Measurements from ENCODE around the gene OR52A1. TPM values are rescaled to one million over a fixed set of nuclear protein-coding genes. Genes with fewer than 3 reads are reported as not detected.
"Not testable (repeated sequence)": the region's sequence is repeated elsewhere in the genome, so short reads cannot be mapped to it uniquely, and the experiment has no call there.

Gene OR52A1
- total RNA-seq, 1 experiment from 2014 or later: not detected

GRCh38 chr11:5161045-5161444 lies 6.5 kb upstream of the OR52A1 start:
- H3K9me3 Mint-ChIP-seq (ENCODE audit: unreplicated experiment); POLR2A ChIA-PET; H3K4me3 Mint-ChIP-seq (ENCODE audit: unreplicated experiment); BruUV-seq (replicated peaks); H3K27ac Mint-ChIP-seq (ENCODE audit: low read depth, unreplicated experiment); DNase-seq (ENCODE audit: unreplicated experiment); H3K4me1 Mint-ChIP-seq (ENCODE audit: insufficient read depth, unreplicated experiment); H3K36me3 Mint-ChIP-seq (ENCODE audit: insufficient read depth, unreplicated experiment); intact Hi-C loops (cut with micrococcal nuclease): not testable (repeated sequence)
- peaks cover 21% of the 10 kb centered on the region for H3K27me3 Mint-ChIP-seq (ENCODE audit: insufficient read depth, unreplicated experiment)
- CTCF ChIA-PET: interaction anchor here (0.6 kb wide), 1 partner anchor 220 kb away, joined by 3 read pairs; no protein-coding TSS in a partner anchor

- DNase-seq (ENCODE audit: unreplicated experiment); H3K4me1 Mint-ChIP-seq (ENCODE audit: insufficient read depth, unreplicated experiment); H3K27ac Mint-ChIP-seq (ENCODE audit: low read depth, unreplicated experiment); POLR2A ChIA-PET; H3K36me3 Mint-ChIP-seq (ENCODE audit: insufficient read depth, unreplicated experiment); intact Hi-C loops (cut with micrococcal nuclease); H3K4me3 Mint-ChIP-seq (ENCODE audit: unreplicated experiment); CTCF ChIA-PET; H3K9me3 Mint-ChIP-seq (ENCODE audit: unreplicated experiment); BruUV-seq (replicated peaks): not testable (repeated sequence)
- peaks cover 24% of the 10 kb centered on the region for H3K27me3 Mint-ChIP-seq (ENCODE audit: insufficient read depth, unreplicated experiment)
Measured at GRCh38 chr11:5160217-5160616, 5.7 kb upstream of the OR52A1 start.

- H3K4me1 Mint-ChIP-seq (ENCODE audit: insufficient read depth, unreplicated experiment): no peaks in the 10 kb centered on the region
- intact Hi-C loops (cut with micrococcal nuclease): no loop called here
- H3K9me3 Mint-ChIP-seq (ENCODE audit: unreplicated experiment): no peaks in the 10 kb centered on the region
- peaks cover 24% of the 10 kb centered on the region for H3K27me3 Mint-ChIP-seq (ENCODE audit: insufficient read depth, unreplicated experiment)
- no peak for TF ChIP-seq CTCF (IDR thresholded peaks at IDR 0.05; ENCODE audit: unreplicated experiment)
- ChIA-PET CTCF (no interaction called here), POLR2A (no interaction called here)
- no peak overlapping the region for H3K4me3 Mint-ChIP-seq (ENCODE audit: unreplicated experiment)
- BruUV-seq (replicated peaks): no TSS peak
- H3K27ac Mint-ChIP-seq (ENCODE audit: low read depth, unreplicated experiment): no peak overlapping the region
- no peaks in the 10 kb centered on the region for H3K36me3 Mint-ChIP-seq (ENCODE audit: insufficient read depth, unreplicated experiment)
- no peak for DNase-seq (ENCODE audit: unreplicated experiment)
Measured at GRCh38 chr11:5159806-5160205, 5.2 kb upstream of the OR52A1 start.

- Mint-ChIP-seq H3K27me3 (ENCODE audit: insufficient read depth, unreplicated experiment) (peaks cover 42% of the 10 kb centered on the region), H3K9me3 (ENCODE audit: unreplicated experiment) (no peaks in the 10 kb centered on the region), H3K4me1 (ENCODE audit: insufficient read depth, unreplicated experiment) (no peaks in the 10 kb centered on the region), H3K27ac (ENCODE audit: low read depth, unreplicated experiment) (no peak overlapping the region), H3K4me3 (ENCODE audit: unreplicated experiment) (no peak overlapping the region), H3K36me3 (ENCODE audit: insufficient read depth, unreplicated experiment) (no peaks in the 10 kb centered on the region)
- POLR2A ChIA-PET: no interaction called here
- intact Hi-C loops (cut with micrococcal nuclease): no loop called here
- no peak for DNase-seq (ENCODE audit: unreplicated experiment)
- CTCF ChIA-PET: interaction anchor here (0.7 to 0.9 kb wide), 2 partner anchors 29 to 737 kb away, joined by 3 to 4 read pairs; no protein-coding TSS in a partner anchor
- BruUV-seq (replicated peaks): no TSS peak
- TF ChIP-seq CTCF (IDR thresholded peaks at IDR 0.05; ENCODE audit: unreplicated experiment): no peak
Measured at GRCh38 chr11:5153574-5154431, 754 bp downstream of the OR52A1 start.

- ChIA-PET CTCF (no interaction called here), POLR2A (no interaction called here)
- BruUV-seq (replicated peaks): no TSS peak
- intact Hi-C loops (cut with micrococcal nuclease): no loop called here
- H3K27ac Mint-ChIP-seq (ENCODE audit: low read depth, unreplicated experiment): no peak overlapping the region
- DNase-seq (ENCODE audit: unreplicated experiment): no peak
- H3K9me3 Mint-ChIP-seq (ENCODE audit: unreplicated experiment): no peaks in the 10 kb centered on the region
- H3K36me3 Mint-ChIP-seq (ENCODE audit: insufficient read depth, unreplicated experiment): no peaks in the 10 kb centered on the region
- H3K4me3 Mint-ChIP-seq (ENCODE audit: unreplicated experiment): no peak overlapping the region
- TF ChIP-seq CTCF (IDR thresholded peaks at IDR 0.05; ENCODE audit: unreplicated experiment): no peak
- peaks cover 42% of the 10 kb centered on the region for H3K27me3 Mint-ChIP-seq (ENCODE audit: insufficient read depth, unreplicated experiment)
- no peaks in the 10 kb centered on the region for H3K4me1 Mint-ChIP-seq (ENCODE audit: insufficient read depth, unreplicated experiment)
Measured at GRCh38 chr11:5151713-5152153, 2.8 kb downstream of the OR52A1 start.

GRCh38 chr11:5144206-5144605 lies 10.4 kb downstream of the OR52A1 start:
- POLR2A ChIA-PET; H3K4me3 Mint-ChIP-seq (ENCODE audit: unreplicated experiment); H3K4me1 Mint-ChIP-seq (ENCODE audit: insufficient read depth, unreplicated experiment); intact Hi-C loops (cut with micrococcal nuclease); BruUV-seq (replicated peaks); DNase-seq (ENCODE audit: unreplicated experiment); H3K9me3 Mint-ChIP-seq (ENCODE audit: unreplicated experiment); H3K36me3 Mint-ChIP-seq (ENCODE audit: insufficient read depth, unreplicated experiment); H3K27ac Mint-ChIP-seq (ENCODE audit: low read depth, unreplicated experiment): not testable (repeated sequence)
- CTCF ChIA-PET: interaction anchor here (1.3 kb wide), 1 partner anchor 20 kb away, joined by 5 read pairs; no protein-coding TSS in a partner anchor
- peaks cover 38% of the 10 kb centered on the region for H3K27me3 Mint-ChIP-seq (ENCODE audit: insufficient read depth, unreplicated experiment)

All from MCF 10A (cell line).